Urinary bladder (tissue), 4 donors: Measurements from ENCODE around the gene ZNF322. TPM values are rescaled to one million over a fixed set of nuclear protein-coding genes. Genes with fewer than 3 reads are reported as not detected.

Experiments
- DNase-seq: peaks from one replicate; pipeline ENCODE4 v3.0.0-alpha.2; 2015; ENCODE audit errors: extremely low spot score
- H3K27ac ChIP-seq: one replicate; pipeline ENCODE4 v1.5.1; 2013; ENCODE audit warnings: low read depth, mild to moderate bottlenecking, moderate library complexity
- H3K36me3 ChIP-seq: one replicate; pipeline ENCODE4 v1.6.1; 2013; ENCODE audit warnings: mild to moderate bottlenecking, moderate library complexity; ENCODE audit not compliant: insufficient read depth
- H3K4me1 ChIP-seq: one replicate; pipeline ENCODE4 v1.6.1; 2013; ENCODE audit warnings: mild to moderate bottlenecking, moderate library complexity; ENCODE audit not compliant: insufficient read depth
- H3K4me3 ChIP-seq: one replicate; pipeline ENCODE4 v1.5.1; 2013; ENCODE audit warnings: low read depth, low read length
- WGBS: extraction: QIAGEN DNeasy Blood & Tissue Kit; methylation state at CpG from one replicate; pipeline ENCODE4 v1.1.7; 2013; 5-methylcytosine and 5-hydroxymethylcytosine counted together
- polyA plus RNA-seq: library from polyadenylated mRNA; stranded (reverse); fragments of 200-250 nt; gene quantifications from one replicate; pipeline ENCODE4 v1.2.3, GENCODE V29; 2013
- total RNA-seq: library from RNA; depleted of rRNA; stranded (reverse); fragments of >200 nt; gene quantifications from one replicate; pipeline ENCODE4 v1.2.3, GENCODE V29; 2014
- donor health status: healthy with polysubstance abuse.
- donor health status: healthy.

ZNF322 gene
- total and polyA plus RNA-seq, 2 donors, result 13.0 to 43.1 TPM

GRCh38 chr6:26651133-26651781 lies 8.3 kb downstream of the ZNF322 start:
- Histone ChIP-seq H3K4me1 (no peaks in the 10 kb centered on the region), H3K4me3 (no peak overlapping the region), H3K27ac (no peak overlapping the region), H3K36me3 (no peaks in the 10 kb centered on the region)
- no peak for DNase-seq

- Histone ChIP-seq H3K27ac (no peak overlapping the region), H3K4me3 (no peak overlapping the region), H3K36me3 (no peaks in the 10 kb centered on the region), H3K4me1 (no peaks in the 10 kb centered on the region)
- no peak for DNase-seq
- 100% methylated on average over 1 of the region's 1 CpG for WGBS
Observed at GRCh38 chr6:26646074-26646473, 13.5 kb downstream of the ZNF322 start.

- Histone ChIP-seq H3K36me3 (peaks cover 7% of the 10 kb centered on the region), H3K4me3 (no peak overlapping the region), H3K4me1 (no peaks in the 10 kb centered on the region), H3K27ac (no peak overlapping the region)
- 96% methylated on average over 2 of the region's 2 CpGs for WGBS
- no peak for DNase-seq
Observed at GRCh38 chr6:26640806-26641205, 18.7 kb downstream of the ZNF322 start.

GRCh38 chr6:26629359-26629758 lies 30.2 kb downstream of the ZNF322 start:
- WGBS, result 44% methylated on average over 1 of the region's 1 CpG
- Histone ChIP-seq H3K36me3 (no peaks in the 10 kb centered on the region), H3K4me1 (no peaks in the 10 kb centered on the region), H3K27ac (no peak overlapping the region), H3K4me3 (no peak overlapping the region)
- DNase-seq, result no peak

GRCh38 chr6:26627843-26628242 lies 31.7 kb downstream of the ZNF322 start:
- DNase-seq, result no peak
- Histone ChIP-seq H3K27ac (no peak overlapping the region), H3K4me1 (no peaks in the 10 kb centered on the region), H3K4me3 (no peak overlapping the region), H3K36me3 (no peaks in the 10 kb centered on the region)
- 73% methylated on average over 7 of the region's 7 CpGs for WGBS

- 89% methylated on average over 1 of the region's 1 CpG for WGBS
Observed at GRCh38 chr6:26624557-26624956, 35.0 kb downstream of the ZNF322 start.

GRCh38 chr6:26623339-26623859 lies 36.1 kb downstream of the ZNF322 start:
- no peaks in the 10 kb centered on the region for H3K4me1 ChIP-seq
- WGBS, result 1% methylated on average over 1 of the region's 1 CpG
- no peak overlapping the region for H3K27ac ChIP-seq
- H3K36me3 ChIP-seq, result no peaks in the 10 kb centered on the region
- no peak for DNase-seq
- H3K4me3 ChIP-seq, result no peak overlapping the region

More at GRCh38 chr6:26624557-26624956, 35.0 kb downstream of the ZNF322 start:
- no peak for DNase-seq
- Histone ChIP-seq H3K4me1 (no peaks in the 10 kb centered on the region), H3K36me3 (no peaks in the 10 kb centered on the region), H3K27ac (no peak overlapping the region), H3K4me3 (no peak overlapping the region)

GRCh38 chr6:26613689-26614683 lies 45.6 kb downstream of the ZNF322 start:
- no peak for DNase-seq
- no peaks in the 10 kb centered on the region for H3K36me3 ChIP-seq
- no peak overlapping the region for H3K27ac ChIP-seq
- H3K4me3 ChIP-seq, result peak overlapping the region; percentile 26
- WGBS, result 3% methylated on average over 68 of the region's 68 CpGs
- no peaks in the 10 kb centered on the region for H3K4me1 ChIP-seq

GRCh38 chr6:26613201-26613600 lies 46.3 kb downstream of the ZNF322 start:
- Histone ChIP-seq H3K4me3 (no peak overlapping the region), H3K36me3 (no peaks in the 10 kb centered on the region), H3K4me1 (no peaks in the 10 kb centered on the region), H3K27ac (no peak overlapping the region)
- WGBS, result 26% methylated on average over 19 of the region's 19 CpGs
- no peak for DNase-seq

GRCh38 chr6:26611599-26611998 lies 47.9 kb downstream of the ZNF322 start:
- no peak overlapping the region for H3K4me3 ChIP-seq
- no peak overlapping the region for H3K27ac ChIP-seq

GRCh38 chr6:26609463-26609862 lies 50.1 kb downstream of the ZNF322 start:
- no peak overlapping the region for H3K4me3 ChIP-seq
- DNase-seq, result no peak
- H3K27ac ChIP-seq, result no peak overlapping the region
- 71% methylated on average over 3 of the region's 3 CpGs for WGBS
- H3K4me1 ChIP-seq, result no peaks in the 10 kb centered on the region
- H3K36me3 ChIP-seq, result no peaks in the 10 kb centered on the region

More at GRCh38 chr6:26611599-26611998, 47.9 kb downstream of the ZNF322 start:
- 38% methylated on average over 1 of the region's 1 CpG for WGBS
- no peaks in the 10 kb centered on the region for H3K36me3 ChIP-seq
- no peak for DNase-seq
- no peaks in the 10 kb centered on the region for H3K4me1 ChIP-seq

- Histone ChIP-seq H3K27ac (no peak overlapping the region), H3K36me3 (no peaks in the 10 kb centered on the region), H3K4me1 (no peaks in the 10 kb centered on the region), H3K4me3 (no peak overlapping the region)
- no peak for DNase-seq
- WGBS, result 48% methylated on average over 7 of the region's 7 CpGs
Observed at GRCh38 chr6:26607434-26608230, 51.9 kb downstream of the ZNF322 start.

- Histone ChIP-seq H3K27ac (no peak overlapping the region), H3K36me3 (no peaks in the 10 kb centered on the region), H3K4me1 (no peaks in the 10 kb centered on the region), H3K4me3 (no peak overlapping the region)
- WGBS, result 62% methylated on average over 3 of the region's 3 CpGs
- DNase-seq, result no peak
Observed at GRCh38 chr6:26604797-26605196, 54.7 kb downstream of the ZNF322 start.
